Transverse colon (tissue), 4 donors: Measurements from ENCODE around the gene PTBP1.

ENCODE experiments used
- POLR2AphosphoS5 ChIP-seq, 3 donors: sonication (generic); formaldehyde crosslinking; IDR thresholded peaks; one replicate each; pipeline ENCODE4 v1.6.1; 2016; ENCODE audit warnings: antibody characterized with exemption in 3 of 3
- TF ChIP-seq, protein P1 (sequence below), 5 experiments: fragments of 200-600 bp in 3 of 5; fragments of 450-650 bp in 2 of 5; sonication (generic) in 3 of 5; IDR thresholded peaks; 1 replicate in 2 of 5; 2 replicates in 3 of 5; pipeline ENCODE4 v1.5.1; 2016 to 2017; ENCODE audit warnings: antibody characterized with exemption in 5 of 5, inconsistent platforms in 3 of 5, mild to moderate bottlenecking in 2 of 5, moderate library complexity in 1 of 5

DNA sequence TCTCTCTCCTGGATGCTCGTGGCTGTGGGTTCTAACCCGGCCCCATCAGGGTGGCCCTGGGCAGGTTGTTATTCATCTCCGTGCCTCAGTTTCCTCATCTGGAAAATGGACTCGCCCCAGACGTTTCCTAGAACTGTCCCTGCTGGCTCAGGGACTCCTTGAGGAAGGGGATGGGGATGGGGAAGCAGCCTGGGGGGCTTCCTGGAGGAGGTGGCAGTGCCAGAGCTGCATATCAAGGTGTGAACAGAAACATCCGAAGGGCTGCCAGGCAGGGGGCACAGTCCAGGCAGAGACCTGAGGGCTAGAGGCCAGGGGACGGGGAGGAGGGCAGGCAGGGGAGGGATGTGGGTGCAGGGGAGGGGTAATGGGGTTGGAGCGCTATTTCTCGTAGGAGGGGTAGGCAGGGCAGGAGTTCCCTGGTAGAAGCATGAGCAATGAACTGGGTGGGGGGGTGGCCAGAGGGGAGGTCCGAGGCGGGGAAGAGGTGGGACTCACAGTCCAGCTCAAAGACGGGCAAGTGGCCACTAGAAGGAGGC is 51.2 kb downstream of the PTBP1 start:
- TF ChIP-seq, protein P1, sequence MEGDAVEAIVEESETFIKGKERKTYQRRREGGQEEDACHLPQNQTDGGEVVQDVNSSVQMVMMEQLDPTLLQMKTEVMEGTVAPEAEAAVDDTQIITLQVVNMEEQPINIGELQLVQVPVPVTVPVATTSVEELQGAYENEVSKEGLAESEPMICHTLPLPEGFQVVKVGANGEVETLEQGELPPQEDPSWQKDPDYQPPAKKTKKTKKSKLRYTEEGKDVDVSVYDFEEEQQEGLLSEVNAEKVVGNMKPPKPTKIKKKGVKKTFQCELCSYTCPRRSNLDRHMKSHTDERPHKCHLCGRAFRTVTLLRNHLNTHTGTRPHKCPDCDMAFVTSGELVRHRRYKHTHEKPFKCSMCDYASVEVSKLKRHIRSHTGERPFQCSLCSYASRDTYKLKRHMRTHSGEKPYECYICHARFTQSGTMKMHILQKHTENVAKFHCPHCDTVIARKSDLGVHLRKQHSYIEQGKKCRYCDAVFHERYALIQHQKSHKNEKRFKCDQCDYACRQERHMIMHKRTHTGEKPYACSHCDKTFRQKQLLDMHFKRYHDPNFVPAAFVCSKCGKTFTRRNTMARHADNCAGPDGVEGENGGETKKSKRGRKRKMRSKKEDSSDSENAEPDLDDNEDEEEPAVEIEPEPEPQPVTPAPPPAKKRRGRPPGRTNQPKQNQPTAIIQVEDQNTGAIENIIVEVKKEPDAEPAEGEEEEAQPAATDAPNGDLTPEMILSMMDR (IDR thresholded peaks at IDR 0.05): no peak
- TF ChIP-seq POLR2AphosphoS5 (IDR thresholded peaks at IDR 0.05): no peak
